Large intestine (tissue), 3 donors: Measurements from ENCODE around the gene CHRNB4. TPM values are rescaled to one million over a fixed set of nuclear protein-coding genes. Genes with fewer than 3 reads are reported as not detected.
A peak's percentile ranks its signal among the peaks of the same experiment; 100 is the strongest.

Experiments
- DNase-seq, 2 donors: peaks; one replicate each; pipeline versions ENCODE4 v3.0.0 to v3.0.0-alpha.2; 2013
- H3K27ac ChIP-seq: one replicate; pipeline ENCODE4 v1.5.1; 2013; ENCODE audit warnings: low read length
- H3K27me3 ChIP-seq: 2 replicates; pipeline ENCODE4 v1.6.1; 2013; ENCODE audit warnings: low read length; ENCODE audit not compliant: control insufficient read depth, insufficient read depth
- H3K36me3 ChIP-seq: 2 replicates; pipeline ENCODE4 v1.6.1; 2013; ENCODE audit warnings: low read length; ENCODE audit not compliant: control insufficient read depth, insufficient read depth
- H3K4me1 ChIP-seq: one replicate; pipeline ENCODE4 v1.6.1; 2013; ENCODE audit warnings: low read length; ENCODE audit not compliant: control insufficient read depth, insufficient read depth
- H3K4me3 ChIP-seq: one replicate; pipeline ENCODE4 v1.5.1; 2013; ENCODE audit warnings: low read length
- H3K9me3 ChIP-seq: one replicate; pipeline ENCODE4 v1.6.1; 2013; ENCODE audit warnings: mild to moderate bottlenecking, low read depth, low read length, moderate library complexity; ENCODE audit not compliant: control insufficient read depth
- WGBS: methylation state at CpG from one replicate; pipeline ENCODE4 v1.1.5; 2013; ENCODE audit warnings: low lambda C conversion rate; ENCODE audit not compliant: insufficient coverage; 5-methylcytosine and 5-hydroxymethylcytosine counted together
- polyA plus RNA-seq: library from polyadenylated mRNA; unstranded; fragments of 120-200 nt; gene quantifications from one replicate; pipeline ENCODE4 v1.2.1, GENCODE V29; 2013

Gene CHRNB4
- polyA plus RNA-seq, 1 donor, result 4.3 TPM

DNA sequence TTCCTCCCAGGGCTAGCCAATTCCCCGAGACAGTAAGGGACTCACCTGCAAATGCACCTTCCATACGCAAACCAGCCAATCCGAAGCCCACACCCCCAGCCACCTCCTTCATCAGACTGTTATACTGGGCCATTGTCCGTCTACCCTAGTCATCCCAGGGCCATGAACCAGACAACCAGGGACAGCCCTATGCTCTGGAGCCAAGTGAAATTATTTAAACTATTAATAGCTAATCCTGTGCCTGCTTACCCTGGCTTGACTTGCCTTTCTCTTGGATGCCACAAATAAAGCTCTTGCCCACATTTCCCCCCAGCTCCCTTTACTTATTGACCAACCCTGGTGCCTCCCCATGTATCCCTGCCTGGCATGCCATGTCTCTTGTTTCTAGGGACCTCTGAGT is 4.0 kb upstream of the CHRNB4 start:
- Histone ChIP-seq H3K4me3 (no peak overlapping the region), H3K36me3 (no peaks in the 10 kb centered on the region), H3K27me3 (peaks cover 22% of the 10 kb centered on the region), H3K27ac (no peak overlapping the region), H3K4me1 (peaks cover 8% of the 10 kb centered on the region), H3K9me3 (no peaks in the 10 kb centered on the region)
- no CpG with 5 or more reads among the region's 4 CpGs for WGBS
- no peak for DNase-seq

DNA sequence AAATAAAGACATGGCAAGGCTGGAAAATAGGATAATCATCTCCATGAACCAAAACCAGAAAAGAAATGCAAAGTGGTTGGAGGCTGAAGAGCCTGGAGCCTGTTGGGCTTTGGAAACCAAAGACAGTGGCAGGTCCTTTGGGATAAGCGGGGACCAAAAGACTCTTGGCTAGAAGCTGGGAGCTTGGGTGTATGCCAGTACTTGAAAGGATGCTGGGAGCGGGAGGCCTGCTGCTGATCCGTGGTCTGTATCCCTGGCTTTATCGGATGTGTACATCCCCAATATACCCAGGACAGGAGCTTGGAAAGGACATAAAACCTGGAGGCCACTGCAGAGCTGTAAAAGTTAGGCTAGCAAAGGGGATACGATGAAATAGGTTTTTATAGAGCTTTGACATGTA is 1.3 kb upstream of the CHRNB4 start:
- peaks cover 8% of the 10 kb centered on the region for H3K4me1 ChIP-seq
- H3K9me3 ChIP-seq, result no peaks in the 10 kb centered on the region
- H3K27me3 ChIP-seq, result peaks cover 24% of the 10 kb centered on the region
- no peaks in the 10 kb centered on the region for H3K36me3 ChIP-seq
- no peak overlapping the region for H3K27ac ChIP-seq
- no peak for DNase-seq
- 100% methylated on average over 1 of the region's 5 CpGs for WGBS
- H3K4me3 ChIP-seq, result no peak overlapping the region

DNA sequence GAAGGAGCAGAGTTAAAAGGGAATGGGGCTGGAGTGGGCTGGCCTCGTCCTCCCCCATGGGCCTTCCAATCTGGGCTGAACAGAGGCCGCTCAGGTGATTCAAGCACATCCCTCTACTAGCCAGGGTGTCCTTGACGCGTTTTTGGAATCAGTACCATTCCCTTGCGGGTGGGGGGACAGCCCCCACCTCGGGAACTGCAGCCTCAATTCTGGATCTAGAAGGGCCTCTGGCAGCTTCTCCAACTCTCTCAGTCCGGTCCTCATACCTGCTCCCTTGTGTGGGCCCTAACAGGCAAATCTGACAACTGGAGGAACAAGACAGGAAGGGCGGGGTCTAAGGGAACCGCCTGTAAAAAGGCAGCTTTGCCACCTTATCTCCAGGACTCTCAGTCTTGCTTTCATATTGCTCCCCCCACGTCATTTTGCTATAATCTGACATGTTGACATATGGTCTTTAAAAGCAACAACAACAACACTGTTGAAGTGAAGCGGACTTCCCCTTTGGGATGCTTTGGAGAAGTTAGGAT is 802 bp upstream of the CHRNB4 start:
- Histone ChIP-seq H3K9me3 (no peaks in the 10 kb centered on the region), H3K4me1 (peaks cover 8% of the 10 kb centered on the region), H3K4me3 (no peak overlapping the region), H3K27me3 (peaks cover 23% of the 10 kb centered on the region), H3K36me3 (no peaks in the 10 kb centered on the region), H3K27ac (peak overlapping the region; percentile 36)
- no peak for DNase-seq
- 0% methylated on average over 1 of the region's 11 CpGs for WGBS

DNA sequence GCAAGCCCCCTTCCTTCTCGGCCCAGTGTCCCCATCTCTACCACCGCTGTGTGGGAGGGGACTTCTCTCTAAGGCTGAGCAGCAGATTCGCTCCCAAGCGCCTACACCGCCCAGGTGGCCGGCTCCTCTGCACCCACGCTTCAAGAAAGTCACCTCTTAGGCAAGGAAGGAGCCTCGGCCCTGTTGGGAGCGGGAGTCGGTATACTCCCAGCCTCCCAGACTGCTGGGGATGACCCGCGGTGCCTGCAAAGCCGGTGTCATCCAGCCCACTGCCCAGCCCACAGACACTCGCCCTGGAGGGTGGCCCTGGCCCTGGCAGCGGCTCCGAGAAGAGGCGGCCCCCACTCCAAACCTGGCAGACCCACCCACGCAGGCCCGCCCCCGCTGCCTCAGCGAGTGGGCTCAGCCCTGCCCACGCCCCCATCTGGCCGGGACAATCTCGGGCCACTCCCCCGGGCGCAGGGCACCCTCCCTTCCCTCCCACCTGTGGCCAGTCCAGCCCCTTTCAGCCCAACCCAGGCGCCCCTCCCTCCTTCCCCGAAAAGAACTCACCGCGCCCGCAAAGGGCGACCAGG is 396 bp downstream of the CHRNB4 start:
- peak overlapping the region; percentile 12 for H3K27ac ChIP-seq
- DNase-seq, result no peak
- no peaks in the 10 kb centered on the region for H3K9me3 ChIP-seq
- H3K36me3 ChIP-seq, result no peaks in the 10 kb centered on the region
- peaks cover 21% of the 10 kb centered on the region for H3K27me3 ChIP-seq
- H3K4me1 ChIP-seq, result peaks cover 8% of the 10 kb centered on the region
- WGBS, result no CpG with 5 or more reads among the region's 32 CpGs
- peak overlapping the region; percentile 26 for H3K4me3 ChIP-seq

DNA sequence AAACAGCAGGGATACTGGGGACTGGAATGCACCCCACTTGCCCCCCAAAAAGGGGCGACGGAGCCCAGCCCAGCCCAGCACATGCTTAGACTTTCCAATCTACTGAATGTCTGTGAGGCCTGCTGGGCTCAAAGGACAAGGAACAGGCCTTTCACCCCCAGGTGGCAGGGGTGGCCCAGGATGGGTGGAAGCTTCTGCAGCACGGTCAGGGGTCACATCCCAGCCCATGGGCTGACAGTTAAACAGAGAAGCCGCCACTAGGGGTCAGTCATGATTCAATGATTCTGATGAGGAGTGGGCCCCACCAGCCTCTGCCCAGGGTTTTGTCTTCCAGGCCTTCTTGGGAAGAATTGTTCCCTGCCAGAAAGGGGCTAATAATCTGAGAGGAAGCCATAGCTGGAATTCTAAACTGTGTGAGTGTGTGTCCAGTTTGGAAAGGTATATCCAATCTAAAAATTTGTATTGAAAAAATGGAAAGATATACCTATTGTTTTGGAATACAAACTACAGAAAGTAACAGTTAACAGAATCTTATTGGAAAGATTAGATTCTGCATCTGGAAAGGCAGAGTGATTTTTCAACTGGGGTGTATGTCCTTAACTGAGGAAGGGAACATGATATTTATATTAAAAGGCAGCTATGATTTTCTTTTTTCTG is 2.2 kb downstream of the CHRNB4 start:
- peaks cover 21% of the 10 kb centered on the region for H3K27me3 ChIP-seq
- H3K4me1 ChIP-seq, result peaks cover 8% of the 10 kb centered on the region
- H3K36me3 ChIP-seq, result no peaks in the 10 kb centered on the region
- DNase-seq, result peak; percentile 31 to 37
- H3K4me3 ChIP-seq, result no peak overlapping the region
- no peak overlapping the region for H3K27ac ChIP-seq
- H3K9me3 ChIP-seq, result no peaks in the 10 kb centered on the region
- WGBS, result no CpG with 5 or more reads among the region's 4 CpGs

DNA sequence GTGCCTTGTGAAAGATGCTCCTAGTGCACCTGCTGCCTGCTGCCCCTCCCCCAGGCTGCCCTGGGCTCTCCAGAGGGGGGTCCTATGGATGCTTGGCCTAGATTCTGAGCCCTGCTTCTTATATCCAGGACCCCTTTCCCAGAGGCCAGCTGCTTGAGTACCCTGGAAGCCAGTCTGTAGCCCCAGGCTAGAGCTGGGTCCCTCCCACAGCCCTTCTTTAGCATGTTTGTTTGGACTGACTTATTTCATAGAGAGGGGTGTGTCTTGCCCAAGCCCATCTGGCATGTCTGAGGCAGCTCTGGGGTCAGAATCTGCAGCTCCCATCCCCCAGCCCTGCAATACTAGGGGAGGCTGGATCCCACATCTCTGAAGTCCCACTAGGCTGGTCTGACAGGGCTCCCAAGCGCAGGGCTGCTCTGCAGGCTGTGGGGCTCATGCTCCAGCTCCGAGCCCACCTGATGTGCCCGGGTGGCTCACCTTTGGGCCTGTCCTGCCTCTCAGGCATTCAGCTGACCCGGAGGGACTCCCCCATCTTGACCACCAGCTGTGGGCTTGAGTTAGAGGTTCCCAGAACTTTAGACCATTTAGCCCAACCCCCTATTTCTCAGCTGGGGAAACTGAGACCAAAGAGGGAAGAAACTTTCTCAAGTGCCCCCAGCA is 3.1 kb downstream of the CHRNB4 start:
- WGBS, result no CpG with 5 or more reads among the region's 4 CpGs
- Histone ChIP-seq H3K27me3 (peaks cover 21% of the 10 kb centered on the region), H3K36me3 (no peaks in the 10 kb centered on the region), H3K27ac (no peak overlapping the region), H3K4me3 (no peak overlapping the region), H3K4me1 (peaks cover 8% of the 10 kb centered on the region), H3K9me3 (peaks cover 2% of the 10 kb centered on the region)
- no peak for DNase-seq

DNA sequence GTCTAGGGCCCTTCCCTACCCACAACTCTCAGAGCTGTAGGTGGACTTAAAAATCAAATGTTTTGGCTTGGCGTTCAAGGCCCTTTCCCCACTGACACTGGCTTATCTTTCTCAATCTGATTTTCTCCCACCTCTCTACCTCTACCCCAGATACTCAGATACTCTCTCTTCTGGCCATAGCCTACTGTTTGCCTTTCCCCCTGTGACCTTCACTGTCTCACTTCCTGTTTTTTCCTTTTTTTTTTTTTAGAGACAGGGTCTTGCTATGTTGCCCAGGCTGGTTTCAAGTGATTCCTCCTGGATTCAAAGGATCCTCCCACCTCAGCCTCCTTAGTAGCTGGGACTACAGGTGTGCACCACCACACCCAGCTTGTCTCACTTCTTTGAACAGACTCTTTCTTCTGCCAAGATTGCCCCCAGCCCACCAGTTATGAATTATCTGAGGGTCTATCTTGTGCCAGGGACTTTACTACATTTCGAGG is 4.6 kb downstream of the CHRNB4 start:
- no peak for DNase-seq
- Histone ChIP-seq H3K9me3 (peaks cover 3% of the 10 kb centered on the region), H3K27ac (no peak overlapping the region), H3K4me1 (peaks cover 7% of the 10 kb centered on the region), H3K36me3 (no peaks in the 10 kb centered on the region), H3K27me3 (peaks cover 15% of the 10 kb centered on the region), H3K4me3 (no peak overlapping the region)
- 83% methylated on average over 1 of the region's 2 CpGs for WGBS

DNA sequence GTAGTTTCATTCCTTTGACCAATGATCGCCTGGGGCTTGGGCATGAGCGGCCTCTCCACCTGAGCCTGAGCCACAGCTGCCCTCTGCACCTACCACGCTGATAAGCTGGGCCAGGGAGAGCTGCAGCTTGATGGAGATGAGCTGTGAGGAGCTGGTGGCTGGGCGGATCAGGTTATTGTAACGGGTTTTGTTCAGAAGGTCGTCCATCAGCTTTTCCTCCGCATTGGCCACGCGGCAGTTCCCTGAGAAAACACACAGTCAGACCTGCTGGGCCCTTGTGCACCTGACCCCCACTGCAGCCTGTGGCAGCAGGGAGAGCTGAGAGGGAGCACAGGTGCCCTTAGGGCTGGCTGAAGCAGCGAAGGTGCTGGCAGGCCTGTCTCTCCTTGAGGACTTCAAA is 5.7 kb downstream of the CHRNB4 start:
- H3K36me3 ChIP-seq, result no peaks in the 10 kb centered on the region
- WGBS, result no CpG with 5 or more reads among the region's 10 CpGs
- DNase-seq, result no peak

DNA sequence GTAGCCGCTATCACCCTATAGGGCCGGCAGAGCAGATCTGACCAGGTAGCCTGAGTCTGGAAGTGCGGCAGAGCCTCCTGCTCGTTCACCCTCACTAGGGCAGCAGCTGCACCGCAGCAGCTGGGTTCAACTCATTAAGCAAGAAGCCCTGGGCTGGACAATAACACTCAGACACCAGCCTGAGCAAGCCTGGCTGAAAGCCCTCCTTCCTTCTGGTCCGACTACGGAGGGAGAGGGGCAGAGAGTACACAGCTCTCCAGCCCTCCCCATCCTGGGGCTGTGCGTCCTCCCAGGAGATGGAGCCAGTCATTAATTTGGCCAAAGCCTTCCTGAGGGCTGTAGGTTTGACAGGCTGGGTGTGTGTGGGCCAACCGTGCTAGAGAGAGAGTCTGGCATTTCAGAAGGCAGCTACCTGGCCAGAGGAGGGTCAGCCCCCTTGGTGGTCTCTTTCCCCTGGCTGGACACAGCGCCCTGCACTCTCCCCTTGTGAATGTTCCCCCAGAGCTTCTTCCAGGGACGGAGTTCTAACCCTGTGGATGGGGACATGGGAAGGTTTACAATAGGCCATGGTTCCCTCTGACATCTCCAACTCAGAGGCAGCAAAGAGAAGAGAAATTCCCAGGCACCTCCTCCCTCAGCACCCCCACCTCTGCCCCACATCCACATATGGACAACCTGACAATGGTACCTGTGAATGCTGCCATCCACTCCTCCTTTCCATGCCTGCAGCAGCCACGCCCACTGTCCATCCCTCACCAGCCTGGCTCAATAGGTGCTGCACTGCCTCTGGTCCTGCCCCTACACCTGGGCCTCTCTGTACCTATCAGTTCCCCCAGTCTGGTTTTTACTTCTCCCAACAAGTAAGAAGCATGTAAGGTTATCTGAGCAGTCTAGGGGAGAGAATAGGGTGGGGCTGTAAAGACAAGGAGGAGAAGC is 6.5 kb downstream of the CHRNB4 start:
- no peaks in the 10 kb centered on the region for H3K27me3 ChIP-seq
- DNase-seq, result no peak
- H3K36me3 ChIP-seq, result no peaks in the 10 kb centered on the region
- no peak overlapping the region for H3K4me3 ChIP-seq
- H3K4me1 ChIP-seq, result no peaks in the 10 kb centered on the region
- H3K27ac ChIP-seq, result no peak overlapping the region
- no CpG with 5 or more reads among the region's 12 CpGs for WGBS
- H3K9me3 ChIP-seq, result peaks cover 3% of the 10 kb centered on the region

More for the DNA sequence above, 5.7 kb downstream of the CHRNB4 start:
- no peak overlapping the region for H3K27ac ChIP-seq
- peaks cover 6% of the 10 kb centered on the region for H3K27me3 ChIP-seq
- no peak overlapping the region for H3K4me3 ChIP-seq
- H3K9me3 ChIP-seq, result peaks cover 3% of the 10 kb centered on the region
- H3K4me1 ChIP-seq, result no peaks in the 10 kb centered on the region

DNA sequence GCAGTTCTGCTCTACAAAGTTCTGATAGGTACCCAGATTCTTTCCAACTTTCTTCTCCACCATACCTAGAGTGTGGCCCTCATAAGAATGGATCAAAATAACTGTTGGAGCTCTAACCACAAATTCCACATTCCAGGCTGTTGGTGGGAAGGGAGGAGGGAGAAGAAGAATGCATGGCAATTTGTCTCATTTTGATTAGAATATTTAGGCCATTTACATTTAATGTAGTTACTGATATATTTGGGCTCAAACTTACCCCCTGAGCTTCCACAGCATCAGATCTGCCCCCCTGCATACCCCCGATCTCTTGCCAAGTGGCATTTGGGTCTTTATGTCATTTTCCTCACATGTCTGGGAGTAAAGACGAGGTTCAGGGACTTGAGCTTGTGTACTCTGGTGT is 7.7 kb downstream of the CHRNB4 start:
- Histone ChIP-seq H3K4me3 (no peak overlapping the region), H3K36me3 (no peaks in the 10 kb centered on the region), H3K9me3 (peaks cover 3% of the 10 kb centered on the region), H3K27ac (no peak overlapping the region), H3K4me1 (no peaks in the 10 kb centered on the region), H3K27me3 (peaks cover under 1% of the 10 kb centered on the region)
- WGBS, result 100% methylated on average over 2 of the region's 2 CpGs
- no peak for DNase-seq
